Vagina (tissue), 2 donors: Measurements from ENCODE around the gene TRIM24.

Experiments
- POLR2A ChIP-seq, 2 donors: fragments of 450-650 bp; IDR thresholded peaks; one replicate each; pipeline ENCODE4 v1.6.1; 2017; ENCODE audit warnings: antibody characterized with exemption in 2 of 2, mild to moderate bottlenecking in 2 of 2, moderate library complexity in 2 of 2
- TF ChIP-seq, protein P1 (sequence below), 3 experiments: fragments of 450-650 bp in 2 of 3; fragments of 200-600 bp in 1 of 3; sonication (generic) in 1 of 3; IDR thresholded peaks; one replicate each; pipeline ENCODE4 v1.5.1; 2017 to 2019; ENCODE audit warnings: antibody characterized with exemption in 3 of 3, mild to moderate bottlenecking in 2 of 3, moderate library complexity in 2 of 3

DNA sequence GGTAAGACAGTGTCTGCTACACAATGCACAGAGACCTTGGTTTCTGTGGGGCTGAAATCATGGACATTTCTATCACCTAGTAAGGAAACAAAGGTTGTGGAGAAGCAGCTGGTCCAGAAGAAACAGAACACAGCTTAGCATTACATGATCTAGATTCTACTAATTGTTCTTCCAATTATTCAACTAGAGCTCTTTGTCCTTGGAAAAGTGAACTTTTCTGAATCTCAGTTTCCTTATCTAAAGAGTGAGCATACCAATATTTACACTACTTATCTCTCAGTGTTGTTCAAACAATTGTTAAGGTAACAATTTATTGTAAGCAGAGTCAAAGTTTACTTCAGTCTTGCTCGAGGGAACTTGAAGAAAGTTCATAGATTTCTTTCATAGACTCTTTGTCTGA, 42.3 kb upstream of the TRIM24 start:
- TF ChIP-seq, protein P1, sequence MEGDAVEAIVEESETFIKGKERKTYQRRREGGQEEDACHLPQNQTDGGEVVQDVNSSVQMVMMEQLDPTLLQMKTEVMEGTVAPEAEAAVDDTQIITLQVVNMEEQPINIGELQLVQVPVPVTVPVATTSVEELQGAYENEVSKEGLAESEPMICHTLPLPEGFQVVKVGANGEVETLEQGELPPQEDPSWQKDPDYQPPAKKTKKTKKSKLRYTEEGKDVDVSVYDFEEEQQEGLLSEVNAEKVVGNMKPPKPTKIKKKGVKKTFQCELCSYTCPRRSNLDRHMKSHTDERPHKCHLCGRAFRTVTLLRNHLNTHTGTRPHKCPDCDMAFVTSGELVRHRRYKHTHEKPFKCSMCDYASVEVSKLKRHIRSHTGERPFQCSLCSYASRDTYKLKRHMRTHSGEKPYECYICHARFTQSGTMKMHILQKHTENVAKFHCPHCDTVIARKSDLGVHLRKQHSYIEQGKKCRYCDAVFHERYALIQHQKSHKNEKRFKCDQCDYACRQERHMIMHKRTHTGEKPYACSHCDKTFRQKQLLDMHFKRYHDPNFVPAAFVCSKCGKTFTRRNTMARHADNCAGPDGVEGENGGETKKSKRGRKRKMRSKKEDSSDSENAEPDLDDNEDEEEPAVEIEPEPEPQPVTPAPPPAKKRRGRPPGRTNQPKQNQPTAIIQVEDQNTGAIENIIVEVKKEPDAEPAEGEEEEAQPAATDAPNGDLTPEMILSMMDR (IDR thresholded peaks at IDR 0.05): no peak
- no peak for TF ChIP-seq POLR2A (IDR thresholded peaks at IDR 0.05)
